Activated naive CD4-positive, alpha-beta T cell treated with anti-CD3 and anti-CD28 coated beads, Interleukin-2, amount 50 U/mL, for 72 hours (primary cell): Measurements from ENCODE around the gene NHERF1. TPM values are rescaled to one million over a fixed set of nuclear protein-coding genes. Genes with fewer than 3 reads are reported as not detected.

Source experiments
- ATAC-seq, 2 donors: fragments of 150-1000 bp; cut with Tn5 transposase; 2 replicates each; pipeline ENCODE4 v1.10.0; 2021; ENCODE audit warnings: mild to moderate bottlenecking in 2 of 2, moderate library complexity in 2 of 2
- DNase-seq, 2 donors: peaks; one replicate each; pipeline ENCODE4 v3.0.0; 2021 to 2022; ENCODE audit warnings: low spot score in 2 of 2
- H3K27ac Mint-ChIP-seq, 2 donors: one replicate each; pipeline ENCODE4 v1.8.0; 2022; ENCODE audit warnings: mild to moderate bottlenecking in 2 of 2, mixed read lengths in 2 of 2
- H3K36me3 Mint-ChIP-seq, 2 donors: one replicate each; pipeline ENCODE4 v1.8.0; 2022; ENCODE audit warnings: mixed read lengths in 2 of 2
- H3K9me3 Mint-ChIP-seq, 2 donors: one replicate each; pipeline ENCODE4 v1.8.0; 2022; ENCODE audit warnings: mixed read lengths in 2 of 2
- total RNA-seq, 2 donors: library from RNA; stranded (reverse); gene quantifications; one replicate each; pipeline ENCODE4 v1.2.3, GENCODE V29; 2022

Gene NHERF1
- total RNA-seq, 2 donors from 2014 or later: 59.0 to 114 TPM

DNA sequence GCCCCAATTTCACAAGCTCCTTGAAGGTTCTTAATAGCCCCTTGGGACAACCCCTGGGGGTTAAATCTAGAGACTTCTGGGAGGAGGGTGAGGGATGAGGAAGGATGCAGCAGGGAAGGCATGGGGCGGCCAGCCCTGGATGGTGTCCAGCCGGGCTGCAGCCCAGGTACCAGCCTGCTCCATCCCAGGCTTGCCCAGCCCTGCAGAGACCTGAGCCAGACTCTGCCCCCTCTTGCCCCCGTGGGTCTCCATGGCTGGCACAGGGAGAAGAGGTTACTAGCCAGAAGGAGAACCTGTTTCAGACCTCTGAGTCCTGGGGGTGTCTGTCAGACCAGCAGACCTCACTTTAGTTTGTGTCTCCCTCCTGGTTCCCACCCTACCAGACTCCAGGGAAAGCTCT is 8.5 kb downstream of the NHERF1 start:
- ATAC-seq (no peak), DNase-seq (no peak)
- peaks cover 9 to 10% of the 10 kb centered on the region in 2 donors for H3K36me3 Mint-ChIP-seq
- H3K27ac Mint-ChIP-seq: peak overlapping the region; percentile 65 to 85
- H3K9me3 Mint-ChIP-seq: no peaks in the 10 kb centered on the region

DNA sequence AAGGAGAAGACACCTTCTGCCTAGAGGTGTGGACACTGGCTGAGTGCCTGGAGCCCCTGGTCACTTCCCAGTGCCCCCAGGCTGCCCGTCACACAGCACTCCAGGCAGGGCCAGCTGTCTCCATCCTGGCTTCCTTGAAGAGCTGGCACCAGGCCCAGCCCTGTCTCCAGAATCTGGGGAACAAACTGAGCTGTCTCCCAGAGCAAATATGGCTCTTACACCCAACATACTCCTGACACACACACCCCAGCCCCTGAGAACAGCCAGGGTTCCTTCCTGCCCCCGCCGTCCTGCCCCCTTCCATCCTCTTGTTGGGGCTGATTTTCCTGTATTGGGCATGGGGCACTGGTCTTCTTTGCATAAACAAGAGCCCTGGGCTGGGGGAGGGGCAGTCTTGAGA is 9.1 kb downstream of the NHERF1 start:
- peak overlapping the region; percentile 19 to 85 for H3K27ac Mint-ChIP-seq
- no peaks in the 10 kb centered on the region for H3K9me3 Mint-ChIP-seq
- no peak for ATAC-seq
- no peak for DNase-seq
- peaks cover 7% of the 10 kb centered on the region in 2 donors for H3K36me3 Mint-ChIP-seq

DNA sequence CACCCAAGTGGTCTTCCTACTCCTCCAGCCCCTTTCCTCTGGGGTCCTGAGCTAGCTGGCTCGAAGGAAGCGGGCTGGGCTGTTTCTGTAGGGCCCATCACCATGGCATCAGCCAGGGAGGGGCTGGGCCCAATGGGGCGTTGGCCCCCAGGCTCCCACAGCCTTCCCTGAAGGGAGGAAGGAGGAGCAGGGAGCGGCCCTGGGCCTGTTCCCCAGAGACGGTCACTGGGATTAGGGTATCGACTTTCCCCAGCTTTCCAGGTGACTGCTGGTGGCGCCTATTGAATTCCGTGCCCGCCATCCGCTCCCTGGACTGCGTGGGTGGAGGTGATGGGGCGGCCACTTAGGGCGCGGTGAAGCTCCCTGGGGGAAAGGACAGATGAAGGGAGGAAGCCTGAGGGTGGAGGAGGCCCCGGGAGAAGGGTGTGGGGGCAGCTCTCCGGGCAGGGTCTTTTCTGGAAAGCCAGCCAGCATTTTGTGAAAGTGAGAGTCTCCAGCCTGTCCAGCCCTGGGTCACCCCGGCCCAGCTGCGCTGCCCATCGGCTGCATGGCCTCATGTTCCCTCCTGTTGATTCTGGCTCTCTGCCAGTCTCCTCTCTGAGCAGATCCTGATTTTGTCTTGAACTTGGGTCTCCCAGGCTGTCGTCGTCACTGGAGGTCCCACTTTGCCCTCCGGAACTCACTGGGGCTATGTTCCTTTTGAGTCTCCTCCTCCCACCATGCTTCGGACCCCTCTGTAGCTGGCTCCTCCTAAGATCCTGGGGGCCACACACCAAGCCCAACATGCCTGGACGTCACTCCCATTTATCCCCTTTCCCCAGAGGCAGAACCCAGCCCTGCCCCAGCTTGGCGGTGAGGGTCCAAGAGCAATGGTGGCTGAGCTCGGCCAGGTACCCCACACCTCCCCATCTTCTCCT is 9.8 kb downstream of the NHERF1 start:
- Mint-ChIP-seq H3K9me3 (no peaks in the 10 kb centered on the region), H3K27ac (peak overlapping the region; percentile 69 to 85), H3K36me3 (peaks cover under 1% of the 10 kb centered on the region in 2 donors)
- no peak for ATAC-seq
- DNase-seq: no peak

DNA sequence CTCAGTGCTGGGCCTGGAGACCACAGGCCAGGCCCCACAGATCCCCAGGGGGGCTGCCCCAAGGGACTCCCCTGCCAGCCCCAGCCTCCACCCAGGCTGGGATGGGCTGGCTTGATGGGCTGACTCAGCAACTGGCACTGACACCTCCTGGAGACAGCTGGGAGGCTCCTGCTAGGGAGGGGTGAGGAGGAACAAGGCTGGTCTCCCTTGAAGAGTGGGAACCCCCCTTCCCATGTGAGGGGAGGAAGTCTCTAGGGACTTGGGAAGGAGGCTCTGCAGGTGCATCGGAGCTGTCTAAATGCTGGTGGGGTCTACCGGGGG is 10.4 kb downstream of the NHERF1 start:
- peak overlapping the region; percentile 69 to 85 for H3K27ac Mint-ChIP-seq
- no peaks in the 10 kb centered on the region for H3K9me3 Mint-ChIP-seq
- ATAC-seq (peak; percentile 49 to 64), DNase-seq (no peak)
- H3K36me3 Mint-ChIP-seq: no peaks in the 10 kb centered on the region

DNA sequence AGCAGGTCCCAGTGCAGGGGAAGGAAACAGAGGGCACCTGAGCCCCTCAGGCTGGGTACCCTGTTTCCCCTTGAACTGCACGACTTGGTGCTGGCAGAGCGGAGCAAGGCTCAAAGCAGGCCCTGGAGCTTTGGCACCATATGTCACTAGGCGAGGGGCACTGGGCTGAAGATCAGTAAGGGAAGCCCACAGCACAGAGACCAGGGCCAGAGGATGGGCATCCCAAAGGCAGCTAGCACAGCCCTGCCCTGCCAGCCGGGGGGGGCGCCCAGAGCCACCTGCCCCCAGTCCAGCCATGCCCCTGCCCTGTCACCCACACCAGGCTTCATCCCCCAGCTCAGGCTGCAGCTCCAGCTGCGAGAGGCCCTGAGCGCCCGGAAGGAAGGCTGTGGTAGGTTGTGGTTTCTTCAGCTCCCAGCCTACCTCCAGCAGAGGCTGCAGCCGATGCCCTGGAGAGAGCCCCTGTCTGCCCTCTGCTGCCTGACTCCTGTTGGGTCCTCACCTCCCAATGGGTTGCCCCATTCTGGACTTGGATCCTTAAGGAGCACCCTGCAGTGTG is 10.9 kb downstream of the NHERF1 start:
- Mint-ChIP-seq H3K27ac (peak overlapping the region; percentile 85 to 91), H3K9me3 (no peaks in the 10 kb centered on the region), H3K36me3 (no peaks in the 10 kb centered on the region)
- DNase-seq: peak in 1 of 2 donors; percentile 64
- peak; percentile 82 to 83 for ATAC-seq

DNA sequence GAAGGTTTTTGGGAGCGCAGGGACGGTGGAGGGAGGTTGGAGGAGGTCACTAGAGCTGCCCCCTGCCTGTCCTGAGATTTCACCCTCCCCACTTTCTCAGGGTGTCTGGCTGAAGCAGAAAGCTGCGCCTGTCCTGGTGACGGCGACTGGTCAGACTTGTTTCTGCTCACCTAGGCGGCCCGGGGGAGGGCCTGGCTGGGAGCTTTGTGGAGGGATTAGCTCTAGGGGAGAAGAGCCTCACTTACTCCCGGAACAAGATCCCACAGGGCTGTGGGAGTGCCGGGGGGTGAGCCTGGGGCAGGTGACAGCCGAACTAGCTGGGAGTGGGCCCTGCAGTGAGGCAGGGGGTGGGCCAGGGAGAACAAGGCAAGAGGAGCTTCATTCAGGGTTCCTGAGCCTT is 11.5 kb downstream of the NHERF1 start:
- H3K27ac Mint-ChIP-seq: peak overlapping the region; percentile 85 to 91
- no peaks in the 10 kb centered on the region for H3K9me3 Mint-ChIP-seq
- no peaks in the 10 kb centered on the region for H3K36me3 Mint-ChIP-seq
- ATAC-seq (no peak), DNase-seq (no peak)

DNA sequence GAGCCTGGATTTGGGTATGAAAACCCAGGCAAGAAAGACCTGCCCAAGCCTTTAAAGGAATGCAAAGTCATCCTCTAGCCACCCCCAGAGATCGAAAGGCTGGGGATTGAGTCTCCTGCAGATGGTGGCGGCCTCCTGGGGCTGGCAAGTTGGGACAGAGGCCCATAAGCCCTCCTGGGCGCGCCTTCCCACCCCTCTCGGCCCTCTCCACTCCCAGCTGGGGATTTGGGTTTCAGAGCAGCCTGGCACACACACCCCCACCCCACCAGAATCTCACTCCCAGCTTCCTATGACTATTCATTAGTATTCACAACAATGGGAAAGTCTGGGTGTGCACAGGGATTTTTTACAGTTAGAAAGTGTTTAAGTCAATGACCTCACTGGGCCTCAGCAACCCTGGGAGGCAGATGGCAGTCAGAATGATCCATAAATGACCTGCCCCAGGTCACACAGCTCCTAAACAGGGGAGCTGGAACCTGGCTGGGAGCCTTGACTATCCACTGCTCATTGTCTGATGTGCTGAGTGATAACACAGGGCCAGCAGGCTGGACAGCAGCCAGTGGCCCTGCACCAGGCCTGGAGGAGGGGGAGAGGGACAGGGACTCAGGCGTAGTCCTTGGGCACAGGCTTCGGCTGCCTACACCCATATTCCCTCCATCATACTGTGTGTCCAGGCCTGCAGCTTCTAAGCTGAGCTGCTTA is 12.1 kb downstream of the NHERF1 start:
- H3K27ac Mint-ChIP-seq: peak overlapping the region; percentile 22 to 60
- DNase-seq (no peak), ATAC-seq (no peak)
- no peaks in the 10 kb centered on the region for H3K36me3 Mint-ChIP-seq
- no peaks in the 10 kb centered on the region for H3K9me3 Mint-ChIP-seq

DNA sequence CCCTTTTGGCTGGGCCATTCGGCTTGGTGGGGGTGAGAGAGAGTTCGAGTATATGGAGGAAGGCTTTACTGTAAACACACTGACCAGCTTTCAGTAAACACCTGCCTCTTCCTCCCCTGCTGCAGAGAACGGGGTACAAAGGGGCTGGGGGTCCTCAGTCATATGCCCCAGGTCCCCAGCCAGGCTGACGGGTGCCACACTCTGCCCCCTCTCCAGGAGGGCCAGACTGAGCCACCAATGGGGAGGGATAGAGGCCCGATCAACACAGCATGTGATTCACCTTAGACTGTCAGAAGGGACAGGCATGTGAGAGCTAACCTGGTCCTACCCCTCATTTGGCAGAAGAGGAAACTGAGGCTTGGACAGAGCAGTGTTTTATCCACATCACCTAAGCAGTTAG is 13.0 kb downstream of the NHERF1 start:
- peak overlapping the region; percentile 60 to 69 for H3K27ac Mint-ChIP-seq
- DNase-seq (no peak), ATAC-seq (no peak)
- H3K9me3 Mint-ChIP-seq: no peaks in the 10 kb centered on the region
- no peaks in the 10 kb centered on the region for H3K36me3 Mint-ChIP-seq

DNA sequence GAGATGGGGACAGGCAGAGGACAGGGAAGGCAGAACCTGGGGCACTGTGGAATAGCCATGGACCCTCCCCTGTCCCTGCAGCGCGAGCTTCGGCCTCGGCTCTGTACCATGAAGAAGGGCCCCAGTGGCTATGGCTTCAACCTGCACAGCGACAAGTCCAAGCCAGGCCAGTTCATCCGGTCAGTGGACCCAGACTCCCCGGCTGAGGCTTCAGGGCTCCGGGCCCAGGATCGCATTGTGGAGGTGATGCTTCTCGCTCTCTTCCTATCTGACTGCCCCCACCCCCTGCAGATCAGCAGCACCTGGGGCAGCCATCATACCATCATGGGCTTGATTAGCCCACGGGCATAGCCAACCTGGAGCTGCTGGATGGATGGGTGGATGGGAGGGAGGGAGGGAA is 13.5 kb downstream of the NHERF1 start:
- H3K27ac Mint-ChIP-seq: no peak overlapping the region
- no peaks in the 10 kb centered on the region for H3K9me3 Mint-ChIP-seq
- no peak for ATAC-seq
- no peaks in the 10 kb centered on the region for H3K36me3 Mint-ChIP-seq
- DNase-seq: no peak

DNA sequence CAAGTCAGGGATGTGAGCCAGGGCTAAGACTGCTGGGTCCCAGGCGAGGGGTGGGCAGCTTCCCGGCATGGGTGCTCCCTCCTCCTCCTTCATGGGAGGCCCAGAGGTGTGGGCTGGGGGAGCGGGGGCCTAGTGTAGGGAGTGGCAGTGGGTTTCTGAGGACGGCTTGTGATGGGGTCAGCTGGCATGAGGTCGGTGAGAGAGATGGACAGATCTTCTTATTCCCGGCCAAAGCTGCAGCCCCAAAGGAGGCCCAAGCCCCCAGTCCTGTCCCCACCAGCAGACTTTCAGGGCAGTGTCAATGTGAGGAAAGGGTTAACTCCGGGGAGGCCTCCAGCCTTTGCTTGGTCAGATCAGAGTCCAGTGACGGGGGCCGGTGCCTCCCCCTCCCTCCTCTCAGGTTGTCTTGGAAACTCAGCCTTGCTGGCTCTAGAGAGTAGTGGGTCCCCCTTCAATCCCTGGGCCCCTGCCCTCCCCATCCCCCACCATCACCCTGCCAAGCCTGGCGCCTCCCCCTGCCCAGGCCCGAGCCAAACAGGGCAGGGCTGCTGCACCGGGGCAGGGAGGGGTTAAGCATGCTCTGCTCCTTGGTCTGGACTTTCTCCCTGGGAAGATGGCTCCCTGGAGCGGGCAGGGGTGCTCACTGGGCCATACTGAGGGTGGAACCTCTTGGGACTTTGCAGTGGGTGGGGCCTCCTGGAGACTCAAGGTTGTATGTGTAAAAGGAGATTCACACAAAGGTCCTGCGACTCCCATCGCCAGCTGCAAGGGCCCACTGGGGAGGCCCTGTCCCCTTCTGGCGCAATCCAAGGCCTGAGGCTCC is 15.3 kb downstream of the NHERF1 start:
- H3K36me3 Mint-ChIP-seq: peaks cover 0 to 6% of the 10 kb centered on the region in 2 donors
- no peak for ATAC-seq
- DNase-seq: no peak
- no peaks in the 10 kb centered on the region for H3K9me3 Mint-ChIP-seq
- H3K27ac Mint-ChIP-seq: peak overlapping the region in 1 of 2 donors; percentile 49

DNA sequence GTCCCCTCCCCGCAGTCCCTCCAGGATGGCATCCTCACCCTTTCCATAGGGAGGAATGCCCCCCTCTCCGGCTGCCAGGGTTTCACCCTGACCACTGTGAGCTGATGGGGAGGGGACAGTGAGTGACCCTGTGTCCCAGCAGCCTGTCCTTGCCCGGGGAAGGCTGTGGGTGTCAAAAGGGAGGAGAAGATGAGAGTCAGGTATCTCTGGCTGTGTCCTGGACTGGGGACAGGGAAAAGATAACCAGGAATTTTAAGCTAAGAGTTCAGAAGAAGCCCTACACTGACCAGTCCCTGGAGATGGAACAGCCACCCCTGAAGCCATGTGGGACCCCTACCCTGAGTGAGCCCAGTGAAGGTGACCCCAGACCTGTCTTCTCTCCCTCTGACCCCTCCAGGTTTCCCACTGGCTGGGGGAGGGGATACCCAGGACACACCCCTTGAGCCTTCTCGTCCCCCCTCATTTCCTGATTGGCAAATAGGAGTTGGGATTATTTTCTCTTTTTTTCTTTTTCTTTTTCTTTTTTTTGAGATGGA is 16.4 kb downstream of the NHERF1 start:
- DNase-seq (no peak), ATAC-seq (no peak)
- no peaks in the 10 kb centered on the region for H3K9me3 Mint-ChIP-seq
- peak overlapping the region in 1 of 2 donors; percentile 79 for H3K27ac Mint-ChIP-seq
- H3K36me3 Mint-ChIP-seq: peaks cover 0 to 8% of the 10 kb centered on the region in 2 donors

DNA sequence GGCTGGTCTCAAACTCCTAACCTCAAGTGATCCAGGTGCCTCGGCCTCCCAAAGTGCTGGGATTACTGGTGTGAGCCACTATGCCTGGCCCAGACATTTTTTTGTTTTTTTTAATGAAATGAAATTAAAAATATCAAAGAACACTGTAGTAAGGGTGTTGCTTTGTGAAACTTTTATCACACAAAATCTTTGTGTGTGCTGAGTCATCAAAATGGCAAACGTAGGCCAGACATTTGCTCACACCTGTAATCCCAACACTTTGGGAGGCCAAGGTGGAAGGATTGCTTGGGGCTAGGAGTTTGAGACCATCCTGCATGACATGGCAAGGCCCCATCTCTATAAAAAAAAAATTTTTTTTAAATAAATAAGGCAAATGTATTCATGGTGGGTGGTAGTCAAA is 18.0 kb downstream of the NHERF1 start:
- no peak for ATAC-seq
- peak overlapping the region; percentile 57 to 72 for H3K27ac Mint-ChIP-seq
- H3K9me3 Mint-ChIP-seq: no peaks in the 10 kb centered on the region
- peaks cover 0 to 8% of the 10 kb centered on the region in 2 donors for H3K36me3 Mint-ChIP-seq
- no peak for DNase-seq

DNA sequence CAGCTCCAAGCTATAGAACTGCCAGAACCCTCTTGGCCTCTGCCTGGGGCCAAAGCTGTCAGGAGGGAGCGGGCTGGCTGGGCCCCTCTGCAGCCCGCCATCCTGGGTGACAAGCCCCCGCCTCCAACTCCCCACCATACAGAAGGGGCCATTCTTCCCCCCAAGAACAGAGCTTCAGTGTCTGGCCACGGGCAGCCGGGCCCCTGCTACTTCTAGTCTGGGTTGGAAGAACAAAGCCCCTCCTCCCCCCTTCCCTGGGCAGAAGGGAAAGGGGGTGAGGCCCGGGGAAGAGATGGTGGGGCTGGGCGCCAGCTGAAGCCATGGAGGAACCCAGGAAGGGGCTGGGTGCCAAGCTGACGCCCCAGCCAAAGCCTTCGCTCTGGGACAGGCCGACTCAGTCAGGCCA is 18.7 kb downstream of the NHERF1 start:
- Mint-ChIP-seq H3K9me3 (no peaks in the 10 kb centered on the region), H3K27ac (peak overlapping the region in 1 of 2 donors; percentile 72), H3K36me3 (peaks cover 0 to 10% of the 10 kb centered on the region in 2 donors)
- DNase-seq (no peak), ATAC-seq (no peak)

DNA sequence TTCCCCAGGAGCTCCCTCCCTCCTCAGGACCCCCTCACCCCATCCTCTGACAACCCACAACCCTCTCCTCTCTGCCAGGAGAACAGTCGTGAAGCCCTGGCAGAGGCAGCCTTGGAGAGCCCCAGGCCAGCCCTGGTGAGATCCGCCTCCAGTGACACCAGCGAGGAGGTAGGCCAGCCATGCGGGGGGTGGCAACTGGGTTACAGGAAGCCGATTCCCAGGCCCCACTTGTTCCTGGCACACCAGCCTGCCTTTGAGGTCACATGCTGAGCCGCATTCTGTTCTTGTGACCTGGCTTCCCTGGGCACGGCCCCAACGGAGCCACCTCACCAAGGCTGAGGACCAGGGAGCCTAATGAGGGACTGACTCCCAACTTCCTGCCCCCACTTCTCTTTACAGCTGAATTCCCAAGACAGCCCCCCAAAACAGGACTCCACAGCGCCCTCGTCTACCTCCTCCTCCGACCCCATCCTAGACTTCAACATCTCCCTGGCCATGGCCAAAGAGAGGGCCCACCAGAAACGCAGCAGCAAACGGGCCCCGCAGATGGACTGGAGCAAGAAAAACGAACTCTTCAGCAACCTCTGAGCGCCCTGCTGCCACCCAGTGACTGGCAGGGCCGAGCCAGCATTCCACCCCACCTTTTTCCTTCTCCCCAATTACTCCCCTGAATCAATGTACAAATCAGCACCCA is 19.8 kb downstream of the NHERF1 start:
- peaks cover 0 to 19% of the 10 kb centered on the region in 2 donors for H3K36me3 Mint-ChIP-seq
- DNase-seq (no peak), ATAC-seq (no peak)
- no peaks in the 10 kb centered on the region for H3K9me3 Mint-ChIP-seq
- peak overlapping the region; percentile 72 to 92 for H3K27ac Mint-ChIP-seq

DNA sequence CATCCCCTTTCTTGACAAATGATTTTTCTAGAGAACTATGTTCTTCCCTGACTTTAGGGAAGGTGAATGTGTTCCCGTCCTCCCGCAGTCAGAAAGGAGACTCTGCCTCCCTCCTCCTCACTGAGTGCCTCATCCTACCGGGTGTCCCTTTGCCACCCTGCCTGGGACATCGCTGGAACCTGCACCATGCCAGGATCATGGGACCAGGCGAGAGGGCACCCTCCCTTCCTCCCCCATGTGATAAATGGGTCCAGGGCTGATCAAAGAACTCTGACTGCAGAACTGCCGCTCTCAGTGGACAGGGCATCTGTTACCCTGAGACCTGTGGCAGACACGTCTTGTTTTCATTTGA is 20.3 kb downstream of the NHERF1 start:
- Mint-ChIP-seq H3K27ac (peak overlapping the region; percentile 72 to 92), H3K9me3 (no peaks in the 10 kb centered on the region), H3K36me3 (peaks cover 0 to 20% of the 10 kb centered on the region in 2 donors)
- DNase-seq: no peak
- no peak for ATAC-seq
